ENCODE data around the gene DERL3. TPM values are rescaled to one million over a fixed set of nuclear protein-coding genes. Genes with fewer than 3 reads are reported as not detected.

DERL3 gene
- total RNA-seq, 6 experiments from 2014 or later: 0.21 to 0.88 (median 0.40) TPM

DNA sequence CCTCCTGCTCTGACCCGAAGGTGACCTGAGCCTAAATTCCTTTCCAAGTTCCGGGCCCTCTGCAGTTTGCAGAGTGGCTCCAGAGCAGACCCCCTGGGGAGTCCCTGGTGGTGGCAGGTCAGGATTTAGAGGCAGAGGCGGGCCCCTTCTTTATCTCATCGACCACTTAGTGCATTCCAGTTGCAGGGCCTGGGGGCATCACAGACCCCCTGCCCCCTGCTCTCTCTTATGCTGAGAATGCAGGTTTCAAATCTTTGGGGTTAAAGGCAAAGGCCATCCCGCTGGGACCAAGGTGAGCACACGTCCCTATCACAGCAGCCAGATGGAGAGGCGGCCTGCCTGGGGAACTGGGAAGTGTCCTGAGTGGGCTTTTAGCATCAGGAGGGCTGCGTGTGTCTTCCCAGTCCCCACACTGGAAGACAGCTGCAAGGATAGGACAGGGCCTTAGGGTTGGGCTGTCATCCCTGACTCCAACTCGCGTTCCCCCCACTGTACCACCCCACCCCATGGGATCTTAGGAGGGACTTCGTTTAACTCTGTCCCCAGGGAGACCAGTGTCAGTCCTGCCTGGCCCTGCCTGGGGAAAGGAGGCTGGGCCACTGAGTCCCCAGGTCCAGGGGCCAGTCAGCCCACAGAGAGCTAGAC is 11.3 kb downstream of the DERL3 start:
- no peak overlapping the region for H3K27ac Mint-ChIP-seq
- no peaks in the 10 kb centered on the region; the same call in 1 of the 2 replicates for H3K27me3 Mint-ChIP-seq (ENCODE audit: insufficient read depth)
- peaks cover 32% of the 10 kb centered on the region for H3K36me3 Mint-ChIP-seq (ENCODE audit: low read depth)
- H3K9me3 Mint-ChIP-seq: no peaks in the 10 kb centered on the region
- TF ChIP-seq, protein P1, sequence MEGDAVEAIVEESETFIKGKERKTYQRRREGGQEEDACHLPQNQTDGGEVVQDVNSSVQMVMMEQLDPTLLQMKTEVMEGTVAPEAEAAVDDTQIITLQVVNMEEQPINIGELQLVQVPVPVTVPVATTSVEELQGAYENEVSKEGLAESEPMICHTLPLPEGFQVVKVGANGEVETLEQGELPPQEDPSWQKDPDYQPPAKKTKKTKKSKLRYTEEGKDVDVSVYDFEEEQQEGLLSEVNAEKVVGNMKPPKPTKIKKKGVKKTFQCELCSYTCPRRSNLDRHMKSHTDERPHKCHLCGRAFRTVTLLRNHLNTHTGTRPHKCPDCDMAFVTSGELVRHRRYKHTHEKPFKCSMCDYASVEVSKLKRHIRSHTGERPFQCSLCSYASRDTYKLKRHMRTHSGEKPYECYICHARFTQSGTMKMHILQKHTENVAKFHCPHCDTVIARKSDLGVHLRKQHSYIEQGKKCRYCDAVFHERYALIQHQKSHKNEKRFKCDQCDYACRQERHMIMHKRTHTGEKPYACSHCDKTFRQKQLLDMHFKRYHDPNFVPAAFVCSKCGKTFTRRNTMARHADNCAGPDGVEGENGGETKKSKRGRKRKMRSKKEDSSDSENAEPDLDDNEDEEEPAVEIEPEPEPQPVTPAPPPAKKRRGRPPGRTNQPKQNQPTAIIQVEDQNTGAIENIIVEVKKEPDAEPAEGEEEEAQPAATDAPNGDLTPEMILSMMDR (IDR thresholded peaks at IDR 0.05): no peak
- no peak for DNase-seq
- no peak overlapping the region for H3K4me3 Mint-ChIP-seq
- H3K4me1 Mint-ChIP-seq (ENCODE audit: low read depth): peaks cover 62% of the 10 kb centered on the region

DNA sequence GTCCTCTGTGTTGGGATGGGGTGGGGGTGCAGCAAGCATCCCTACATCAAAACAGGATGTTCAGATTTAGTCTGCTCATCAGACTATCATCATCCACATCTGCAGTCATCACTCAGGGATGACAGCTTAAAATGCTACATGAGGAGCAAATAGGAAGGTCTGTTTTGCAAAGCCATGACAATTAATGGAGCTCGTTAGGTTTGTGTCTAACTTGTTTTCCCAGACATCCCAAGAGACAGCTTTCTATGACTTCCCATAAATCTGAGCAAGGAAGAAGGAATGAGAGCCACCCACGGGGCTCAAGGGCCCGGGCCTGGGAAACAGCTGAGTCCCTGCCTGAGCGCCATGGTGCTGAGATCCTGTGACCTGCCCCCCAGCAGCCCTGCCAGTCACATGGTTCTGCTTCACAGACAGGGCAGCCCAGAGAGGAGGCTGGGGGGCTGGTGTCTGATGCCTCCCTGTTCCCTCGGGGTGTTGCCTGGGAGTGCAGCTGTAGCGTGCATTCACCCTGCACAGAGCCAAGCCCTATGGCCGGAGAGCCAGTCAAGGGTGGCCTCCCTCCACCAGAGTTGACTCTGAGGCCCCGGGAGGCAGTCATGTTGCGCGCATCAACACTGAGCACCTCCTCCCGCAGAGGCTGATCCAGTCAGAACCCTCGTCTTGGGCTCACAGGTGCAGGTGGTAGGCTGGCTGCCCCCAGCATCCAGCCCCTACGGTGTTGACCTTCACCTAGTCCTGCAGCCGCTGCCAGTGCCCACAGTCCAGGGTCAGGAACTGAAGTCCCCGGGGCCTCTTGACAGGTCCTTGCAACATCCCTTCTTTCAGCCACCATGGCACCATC is 12.1 kb downstream of the DERL3 start:
- no peaks in the 10 kb centered on the region for H3K9me3 Mint-ChIP-seq
- H3K27me3 Mint-ChIP-seq (ENCODE audit: insufficient read depth): no peaks in the 10 kb centered on the region; the same call in 1 of the 2 replicates
- peaks cover 66% of the 10 kb centered on the region for H3K4me1 Mint-ChIP-seq (ENCODE audit: low read depth)
- H3K27ac Mint-ChIP-seq: peak overlapping the region; percentile 86
- peak; percentile 47 for DNase-seq
- H3K36me3 Mint-ChIP-seq (ENCODE audit: low read depth): peaks cover 32% of the 10 kb centered on the region
- H3K4me3 Mint-ChIP-seq: no peak overlapping the region
- TF ChIP-seq, protein P1 (IDR thresholded peaks at IDR 0.05): no peak

DNA sequence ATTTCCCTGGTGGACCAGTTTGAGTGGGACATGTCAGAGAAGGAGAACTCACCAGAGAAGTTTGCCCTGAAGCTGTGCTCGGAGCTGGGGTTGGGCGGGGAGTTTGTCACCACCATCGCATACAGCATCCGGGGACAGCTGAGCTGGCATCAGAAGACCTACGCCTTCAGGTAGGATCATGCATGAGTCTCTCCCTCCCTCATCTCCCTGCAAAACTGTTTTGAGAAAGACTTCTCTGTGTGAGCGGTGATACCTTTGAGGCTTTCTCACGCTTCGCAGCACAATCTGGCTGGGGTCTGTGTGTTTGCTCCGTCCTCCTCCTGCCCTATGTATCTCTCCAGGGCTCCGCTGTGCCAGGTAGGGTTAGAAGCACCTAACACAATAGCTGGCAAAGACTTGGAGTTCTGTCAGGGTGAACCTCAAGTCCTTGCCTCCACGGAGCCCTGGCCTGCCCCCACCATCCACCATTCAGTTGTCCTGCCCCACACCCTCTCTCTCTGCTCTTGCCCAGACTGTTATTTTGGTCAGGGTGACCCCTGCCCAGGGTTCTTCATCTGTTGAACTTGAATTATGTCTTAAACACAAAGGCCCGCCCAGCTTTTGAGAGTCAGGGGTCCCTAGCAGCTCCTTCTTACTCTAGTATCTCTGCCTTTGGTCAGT is 13.4 kb downstream of the DERL3 start:
- Mint-ChIP-seq H3K27me3 (ENCODE audit: insufficient read depth) (no peaks in the 10 kb centered on the region; the same call in 1 of the 2 replicates), H3K4me3 (no peak overlapping the region), H3K27ac (peak overlapping the region; percentile 86), H3K9me3 (no peaks in the 10 kb centered on the region), H3K4me1 (ENCODE audit: low read depth) (peaks cover 58% of the 10 kb centered on the region), H3K36me3 (ENCODE audit: low read depth) (peaks cover 32% of the 10 kb centered on the region)
- TF ChIP-seq, protein P1 (IDR thresholded peaks at IDR 0.05): no peak
- DNase-seq: no peak

DNA sequence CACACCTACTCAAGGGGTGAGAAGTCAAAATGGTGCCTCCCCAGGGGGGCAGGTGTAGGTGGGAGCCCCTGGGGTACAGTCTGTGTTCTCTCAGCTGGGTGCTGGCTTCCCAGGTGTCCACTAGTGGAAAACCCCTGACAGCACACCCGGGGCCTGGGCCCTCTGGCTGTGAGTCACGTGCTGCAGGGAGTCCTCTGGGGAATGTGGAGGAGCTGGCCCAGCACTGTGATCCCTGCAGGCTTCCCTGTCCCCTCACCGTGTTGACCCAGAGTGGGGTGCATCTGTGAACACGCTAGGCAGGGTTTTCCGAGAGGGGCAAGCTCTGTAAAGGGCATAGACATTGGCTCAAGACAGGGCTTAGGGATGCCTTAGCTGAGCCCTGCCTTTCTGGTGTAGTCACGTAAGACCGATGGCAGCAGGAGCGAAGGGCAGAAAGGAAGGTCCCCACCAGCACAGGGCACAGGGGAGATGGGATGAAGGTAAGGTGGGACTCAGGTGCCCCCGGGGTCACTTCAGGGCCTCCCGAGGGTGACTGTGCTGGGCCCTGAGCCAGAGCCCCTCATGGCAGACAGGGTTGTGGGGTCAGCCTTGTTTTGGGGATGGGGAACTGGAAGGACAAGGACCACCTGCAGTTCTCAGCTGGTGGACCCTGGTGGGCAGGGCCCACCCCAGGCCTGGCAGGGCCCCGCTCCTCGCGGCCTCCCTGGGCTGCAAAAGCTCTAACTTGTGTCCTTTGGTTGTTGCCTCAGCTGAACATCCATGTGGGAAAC is 14.1 kb downstream of the DERL3 start:
- Mint-ChIP-seq H3K4me3 (no peak overlapping the region), H3K27me3 (ENCODE audit: insufficient read depth) (no peaks in the 10 kb centered on the region; the same call in 1 of the 2 replicates), H3K9me3 (no peaks in the 10 kb centered on the region), H3K4me1 (ENCODE audit: low read depth) (peaks cover 51% of the 10 kb centered on the region), H3K36me3 (ENCODE audit: low read depth) (peaks cover 39% of the 10 kb centered on the region), H3K27ac (peak overlapping the region; percentile 86; the same call in 1 of the 2 replicates)
- DNase-seq: no peak
- TF ChIP-seq, protein P1 (IDR thresholded peaks at IDR 0.05): no peak

DNA sequence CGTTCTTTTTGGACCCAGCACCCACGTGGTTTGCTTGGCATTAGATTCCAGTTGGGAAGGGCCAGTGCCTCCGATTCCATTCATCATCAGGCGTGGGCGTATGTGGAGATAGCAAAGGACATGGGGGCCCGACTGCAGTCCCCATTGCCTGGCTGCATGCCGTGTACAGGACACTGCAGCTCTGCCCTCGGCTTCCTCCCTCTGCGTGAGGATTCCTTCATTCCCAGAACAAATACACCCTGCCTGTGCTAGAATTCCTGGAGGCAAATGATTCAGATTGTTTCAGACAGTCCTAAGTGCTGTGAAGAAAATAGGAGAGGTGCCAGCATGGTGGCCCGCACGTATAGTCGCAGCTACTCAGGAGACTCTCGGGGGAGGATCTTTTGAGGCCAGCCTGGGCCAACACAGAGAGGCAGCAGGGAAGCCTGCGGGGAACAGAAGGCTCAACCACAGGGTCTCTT is 15.4 kb downstream of the DERL3 start:
- Mint-ChIP-seq H3K4me3 (peak overlapping the region; percentile 6), H3K36me3 (ENCODE audit: low read depth) (peaks cover 32% of the 10 kb centered on the region), H3K4me1 (ENCODE audit: low read depth) (peaks cover 38% of the 10 kb centered on the region), H3K27ac (peak overlapping the region; percentile 78), H3K9me3 (no peaks in the 10 kb centered on the region), H3K27me3 (ENCODE audit: insufficient read depth) (no peaks in the 10 kb centered on the region; the same call in 1 of the 2 replicates)
- TF ChIP-seq, protein P1 (IDR thresholded peaks at IDR 0.05): no peak
- DNase-seq: peak; percentile 59
